ENCODE results near the gene PPM1H.

Gene PPM1H

DNA sequence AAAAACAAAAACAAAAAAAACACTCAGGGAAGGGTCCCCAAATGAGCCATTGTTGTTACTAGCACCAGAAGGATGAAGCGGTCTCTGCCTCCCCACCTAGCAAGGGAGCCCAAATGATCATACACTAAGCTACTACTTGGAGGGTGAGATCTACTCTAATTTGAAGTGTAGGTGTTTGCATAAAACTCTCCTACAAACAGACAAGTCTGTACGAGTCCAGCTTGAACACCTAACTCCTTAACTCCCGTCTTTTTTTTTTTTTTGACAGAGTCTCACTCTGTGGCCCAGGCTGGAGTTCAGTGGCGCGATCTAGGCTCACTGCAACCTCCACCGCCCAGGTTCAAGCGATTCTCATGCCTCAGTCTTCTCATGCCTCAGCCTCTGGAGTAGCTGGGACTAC lies 132.6 kb downstream of the PPM1H start:
- DNase-seq (ENCODE audit: low read depth): no peak
- H3K4me3 ChIP-seq (ENCODE audit: low read depth, low read length): no peak overlapping the region
- TF ChIP-seq MYC (IDR thresholded peaks at IDR 0.05; ENCODE audit: low read depth, low read length) (no peak), CTCF (IDR thresholded peaks at IDR 0.05; ENCODE audit: low read depth, low read length) (no peak), POLR2A (IDR thresholded peaks at IDR 0.05; ENCODE audit: extremely low read depth, insufficient read length) (no peak)

- no peak for TF ChIP-seq MYC (IDR thresholded peaks at IDR 0.05; ENCODE audit: low read depth, low read length)
- TF ChIP-seq, protein P1, sequence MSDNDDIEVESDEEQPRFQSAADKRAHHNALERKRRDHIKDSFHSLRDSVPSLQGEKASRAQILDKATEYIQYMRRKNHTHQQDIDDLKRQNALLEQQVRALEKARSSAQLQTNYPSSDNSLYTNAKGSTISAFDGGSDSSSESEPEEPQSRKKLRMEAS (IDR thresholded peaks at IDR 0.05; ENCODE audit: low read depth, low read length): no peak
- TF ChIP-seq CTCF (IDR thresholded peaks at IDR 0.05; ENCODE audit: low read depth, low read length): no peak
- TF ChIP-seq POLR2A (IDR thresholded peaks at IDR 0.05; ENCODE audit: extremely low read depth, insufficient read length): no peak
- no peak overlapping the region for H3K4me3 ChIP-seq (ENCODE audit: low read depth, low read length)
- DNase-seq (ENCODE audit: low read depth): no peak
Observed at GRCh38 chr12:62801796-62802195, 133.2 kb downstream of the PPM1H start.

- H3K4me3 ChIP-seq (ENCODE audit: low read depth, low read length): no peak overlapping the region
- DNase-seq (ENCODE audit: low read depth): no peak
- TF ChIP-seq, protein P1 (IDR thresholded peaks at IDR 0.05; ENCODE audit: low read depth, low read length): no peak
- TF ChIP-seq CTCF (IDR thresholded peaks at IDR 0.05; ENCODE audit: low read depth, low read length) (no peak), MYC (IDR thresholded peaks at IDR 0.05; ENCODE audit: low read depth, low read length) (no peak), POLR2A (IDR thresholded peaks at IDR 0.05; ENCODE audit: extremely low read depth, insufficient read length) (no peak)
Observed at GRCh38 chr12:62800707-62801400, 134.1 kb downstream of the PPM1H start.

DNA sequence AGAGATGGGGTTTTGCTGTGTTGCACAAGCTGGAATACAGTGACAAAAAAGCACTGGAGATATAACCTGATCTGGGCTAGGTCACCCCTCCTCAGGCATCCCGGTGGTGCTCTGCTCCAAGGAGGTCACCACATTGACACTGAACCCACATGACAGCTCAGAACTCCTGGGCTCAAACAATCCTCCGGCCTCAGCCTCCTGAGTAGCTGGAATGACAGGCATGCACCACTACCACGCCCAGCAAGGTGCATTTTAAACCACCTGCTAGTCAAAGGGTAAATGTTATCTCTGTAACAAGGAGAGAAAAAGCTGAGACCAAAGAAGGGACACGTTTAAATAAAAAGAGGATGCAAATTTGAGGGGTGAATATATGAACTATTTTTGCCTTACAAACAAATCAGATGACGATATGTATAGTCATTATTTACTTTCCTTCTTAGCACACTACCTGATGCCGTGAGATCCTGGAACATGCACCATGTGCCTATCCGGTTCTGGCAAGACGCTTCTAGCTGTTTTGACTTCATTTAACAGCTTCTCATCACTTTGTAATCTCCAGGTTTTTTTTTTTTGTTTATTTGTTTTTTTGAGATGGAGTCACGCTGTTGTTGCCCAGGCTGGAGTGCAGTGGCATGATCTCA lies 135.1 kb downstream of the PPM1H start:
- TF ChIP-seq, protein P1 (IDR thresholded peaks at IDR 0.05; ENCODE audit: low read depth, low read length): no peak
- no peak for TF ChIP-seq CTCF (IDR thresholded peaks at IDR 0.05; ENCODE audit: low read depth, low read length)
- no peak for TF ChIP-seq MYC (IDR thresholded peaks at IDR 0.05; ENCODE audit: low read depth, low read length)
- TF ChIP-seq POLR2A (IDR thresholded peaks at IDR 0.05; ENCODE audit: extremely low read depth, insufficient read length): no peak
- no peak overlapping the region for H3K4me3 ChIP-seq (ENCODE audit: low read depth, low read length)
- DNase-seq (ENCODE audit: low read depth): no peak

GRCh38 chr12:62799126-62799736 lies 135.7 kb downstream of the PPM1H start:
- TF ChIP-seq, protein P1 (IDR thresholded peaks at IDR 0.05; ENCODE audit: low read depth, low read length): no peak
- TF ChIP-seq POLR2A (IDR thresholded peaks at IDR 0.05; ENCODE audit: extremely low read depth, insufficient read length): no peak
- peak; percentile 97 for TF ChIP-seq CTCF (IDR thresholded peaks at IDR 0.05; ENCODE audit: low read depth, low read length)
- no peak for TF ChIP-seq MYC (IDR thresholded peaks at IDR 0.05; ENCODE audit: low read depth, low read length)
- H3K4me3 ChIP-seq (ENCODE audit: low read depth, low read length): no peak overlapping the region
- DNase-seq (ENCODE audit: low read depth): peak; percentile 81
